Stimulated activated CD8-positive, alpha-beta memory T cell treated with anti-CD3 and anti-CD28 coated beads, Interleukin-2, amount 100 ng/mL, for 1 hour (primary cell): ENCODE measurements around the gene RBM15B.
"Not testable (repeated sequence)": the region's sequence is repeated elsewhere in the genome, so short reads cannot be mapped to it uniquely, and the experiment has no call there.

Experiments used
- DNase-seq, 2 donors: peaks; one replicate each; pipeline ENCODE4 v3.0.0-alpha.2; 2020; ENCODE audit warnings: low read depth in 2 of 2

Gene RBM15B

GRCh38 chr3:51378065-51378464 lies 13.0 kb upstream of the RBM15B start:
- no peak for DNase-seq

DNA sequence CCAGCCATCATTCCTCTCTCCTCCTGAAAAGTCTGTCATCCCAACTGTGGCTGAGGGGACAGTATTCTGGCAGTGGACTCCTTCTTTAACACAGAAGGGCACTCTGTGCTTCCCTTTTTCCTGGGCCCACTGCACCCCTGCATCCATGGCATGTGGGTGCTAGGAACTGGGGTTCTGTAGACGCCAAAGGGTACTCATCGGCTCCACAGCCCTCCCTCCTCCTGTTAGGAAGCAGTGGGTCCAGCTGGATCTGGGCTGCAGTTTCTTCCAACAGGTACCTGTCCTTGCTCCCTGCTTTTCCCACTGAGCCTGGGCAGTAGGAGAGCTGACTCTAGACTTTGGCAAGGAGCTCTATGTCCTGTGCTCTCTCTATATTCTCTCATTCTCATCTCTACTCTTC lies 12.4 kb upstream of the RBM15B start:
- no peak for DNase-seq

DNA sequence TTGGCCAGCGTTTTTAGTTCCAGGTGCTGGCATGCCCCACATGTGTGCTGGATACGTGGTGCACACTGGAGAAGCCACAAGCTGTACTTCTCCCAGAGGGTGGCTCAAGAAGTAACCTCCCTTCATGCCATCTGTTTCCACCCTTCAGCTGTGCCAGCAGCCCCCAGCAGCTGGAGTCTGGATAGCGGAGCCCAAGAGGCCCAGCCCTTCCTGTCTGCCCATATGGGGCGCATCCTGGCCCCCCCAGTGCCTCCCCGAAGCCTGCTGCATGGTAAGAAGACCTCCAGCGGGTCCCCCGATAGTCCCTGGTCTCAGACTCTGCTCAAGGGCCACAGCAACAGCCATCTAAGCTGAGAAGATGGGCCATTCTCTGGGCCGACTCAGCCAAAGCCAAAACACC lies 11.8 kb upstream of the RBM15B start:
- no peak for DNase-seq

DNA sequence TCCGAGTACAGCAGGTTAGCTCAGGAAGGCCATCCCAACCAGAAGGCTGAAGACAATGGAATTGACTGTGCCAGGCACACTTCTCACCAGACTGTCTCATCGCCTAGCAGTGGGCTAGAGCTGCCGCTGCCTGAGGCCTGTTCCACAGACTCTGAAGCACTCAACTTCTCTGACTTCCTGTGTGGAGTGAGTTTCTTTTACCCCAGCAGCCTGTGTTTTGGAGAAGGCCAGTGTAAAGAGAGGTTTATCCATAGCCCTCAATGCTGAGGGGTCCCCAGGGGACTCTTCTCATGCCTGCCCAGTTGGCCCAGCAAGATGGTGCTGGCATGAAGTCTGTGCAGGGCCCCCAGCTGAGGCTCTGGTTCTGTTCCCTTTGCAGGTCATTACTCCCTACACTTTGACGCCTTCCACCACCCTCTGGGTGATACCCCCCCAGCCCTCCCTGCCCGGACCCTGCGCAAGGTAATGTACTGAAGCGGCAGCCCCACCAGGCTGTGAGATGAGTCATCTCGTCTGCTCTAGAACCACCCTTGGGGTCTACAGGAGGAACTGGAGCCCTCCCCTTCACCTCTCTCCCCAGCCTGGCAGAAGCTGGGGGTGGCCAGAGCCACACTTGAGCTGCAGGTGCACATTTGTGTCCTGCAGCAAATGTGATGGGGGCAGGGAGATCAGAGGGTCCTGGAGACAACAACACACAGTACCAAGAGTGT lies 11.2 kb upstream of the RBM15B start:
- DNase-seq = no peak

- DNase-seq = no peak
Measured at GRCh38 chr3:51380601-51381332, 10.3 kb upstream of the RBM15B start.

DNA sequence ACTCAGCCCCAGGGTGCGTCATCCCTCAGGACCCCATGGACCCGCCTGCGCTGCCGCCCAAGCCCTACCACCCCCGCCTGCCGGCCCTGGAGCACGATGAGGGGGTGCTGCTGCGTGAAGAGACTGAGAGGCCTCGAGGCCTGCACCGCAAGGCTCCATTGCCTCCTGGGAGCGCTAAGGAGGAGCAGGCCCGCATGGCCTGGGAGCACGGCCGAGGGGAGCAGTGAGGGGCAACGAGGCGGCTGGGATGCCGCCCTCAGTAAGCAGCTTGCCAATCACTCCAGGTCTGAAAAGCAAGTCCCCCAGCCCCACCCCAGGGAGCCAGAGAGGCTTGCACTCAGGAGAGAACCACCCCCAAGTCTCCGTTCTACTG lies 9.8 kb upstream of the RBM15B start:
- DNase-seq = no peak

- DNase-seq = no peak
Measured at GRCh38 chr3:51382076-51382745, 8.9 kb upstream of the RBM15B start.

- DNase-seq = no peak
Measured at GRCh38 chr3:51382947-51383578, 8.0 kb upstream of the RBM15B start.

DNA sequence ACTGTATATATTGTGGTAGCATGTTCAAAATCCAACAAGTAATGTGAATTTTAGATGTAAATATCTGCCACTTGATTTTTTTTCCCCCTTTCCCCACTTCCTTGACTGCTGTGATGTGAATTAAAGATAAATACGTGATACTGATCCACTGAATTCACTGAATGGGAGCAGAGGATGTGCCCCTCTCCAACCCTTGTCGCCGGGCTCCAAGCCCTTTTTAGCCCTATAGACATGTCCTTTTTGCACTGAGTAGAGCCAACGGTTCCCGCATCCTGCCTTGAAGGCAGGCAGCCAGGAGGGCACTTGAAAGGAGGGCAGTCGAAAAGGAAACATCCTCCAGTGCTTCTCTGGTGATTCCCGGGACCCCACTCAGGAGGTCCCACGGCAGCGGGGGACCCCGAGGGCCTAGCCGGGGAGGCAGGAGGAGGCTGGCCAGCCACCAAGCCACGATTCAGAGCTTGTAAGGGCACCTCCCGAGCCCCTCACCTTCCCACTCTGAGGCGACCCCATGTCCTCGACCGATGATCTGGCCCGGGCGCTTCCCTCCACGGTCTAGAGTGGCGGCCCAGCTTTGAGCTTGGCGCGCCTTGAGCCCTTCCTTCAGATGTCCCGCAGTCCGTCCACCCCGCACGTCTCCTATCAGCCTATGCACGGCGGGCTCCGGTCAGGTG lies 6.9 kb upstream of the RBM15B start:
- DNase-seq = peak in 1 of 2 donors; percentile 9

GRCh38 chr3:51384726-51385473 lies 6.2 kb upstream of the RBM15B start, which contains the start of gene MANF:
MANF (plus strand) TSS chr3:51385291; CDS start chr3:51385343, 52 bp downstream.
- DNase-seq = peak; percentile 91 to 95

DNA sequence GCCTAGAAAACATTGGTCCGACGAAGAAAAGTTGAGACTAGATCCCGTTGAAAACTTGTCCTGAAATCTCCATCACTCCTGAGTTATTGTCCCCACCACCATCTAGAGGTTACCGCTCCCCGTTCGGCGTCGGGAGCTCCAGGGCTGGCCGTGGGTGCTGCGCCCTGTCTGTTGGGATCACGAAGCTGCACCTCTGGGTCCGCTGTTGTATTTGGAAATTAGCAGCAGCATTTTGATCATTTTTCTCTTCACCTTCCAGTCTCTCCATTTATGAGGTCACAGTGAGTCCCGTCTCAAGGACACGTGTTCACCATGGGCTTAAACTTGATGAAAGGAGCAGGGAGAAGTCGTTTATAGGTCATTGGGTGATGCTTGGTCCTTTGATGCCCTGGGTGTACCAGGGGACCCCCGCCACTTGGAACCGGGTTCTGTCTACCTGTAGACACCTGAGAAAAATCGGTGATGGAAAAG lies 5.4 kb upstream of the RBM15B start:
- DNase-seq = no peak

- no peak for DNase-seq
Measured at GRCh38 chr3:51386159-51386851, 4.8 kb upstream of the RBM15B start.

GRCh38 chr3:51386852-51387229 lies 4.2 kb upstream of the RBM15B start:
- DNase-seq = no peak

- DNase-seq = not testable (repeated sequence)
Measured at GRCh38 chr3:51387281-51387680, 3.8 kb upstream of the RBM15B start.

GRCh38 chr3:51388286-51389029 lies 2.6 kb upstream of the RBM15B start:
- no peak for DNase-seq

- peak in 1 of 2 donors; percentile 34 for DNase-seq
Measured at GRCh38 chr3:51389423-51390183, 1.5 kb upstream of the RBM15B start.

GRCh38 chr3:51390246-51391074 lies 625 bp upstream of the RBM15B start:
- DNase-seq = no peak
